Right lobe of liver (tissue), 6 donors: ENCODE results near the gene PCTP. TPM values are rescaled to one million over a fixed set of nuclear protein-coding genes. Genes with fewer than 3 reads are reported as not detected.

ENCODE experiments used
- ATAC-seq, 4 donors: fragments of 200-7000 bp; cut with Tn5 transposase; one replicate each; pipeline ENCODE4 v1.9.1; 2020; ENCODE audit warnings: mild to moderate bottlenecking in 4 of 4, moderate library complexity in 4 of 4
- DNase-seq, 3 donors: peaks; one replicate each; pipeline ENCODE4 v3.0.0-alpha.2; 2020
- H3K27ac ChIP-seq, 3 donors: fragments of 200-600 bp; one replicate each; pipeline ENCODE4 v1.8.0; 2022
- H3K27me3 ChIP-seq, 2 donors: fragments of 200-600 bp; one replicate each; pipeline ENCODE4 v1.8.0; 2022
- H3K36me3 ChIP-seq, 4 donors: fragments of 200-600 bp; sonication (generic) in 1 of 4; one replicate each; pipeline versions ENCODE4 v1.5.1 to v1.8.0; 2017 to 2022; ENCODE audit warnings: control low read depth in 1 of 4
- H3K4me1 ChIP-seq, 4 donors: fragments of 200-600 bp; sonication (generic) in 1 of 4; one replicate each; pipeline versions ENCODE4 v1.5.1 to v1.8.0; 2017 to 2022; ENCODE audit warnings: control low read depth in 1 of 4
- H3K4me3 ChIP-seq, 3 donors: fragments of 200-600 bp; one replicate each; pipeline ENCODE4 v1.8.0; 2022
- H3K9me3 ChIP-seq, 4 donors: fragments of 200-600 bp; sonication (generic) in 1 of 4; one replicate each; pipeline versions ENCODE4 v1.5.1 to v1.8.0; 2017 to 2022; ENCODE audit warnings: control low read depth in 1 of 4
- CTCF ChIP-seq, 4 donors: fragments of 200-600 bp in 3 of 4; fragments of 450-650 bp in 1 of 4; IDR thresholded peaks; one replicate each; pipeline versions ENCODE4 v1.5.1 to v1.8.0; 2016 to 2022; ENCODE audit warnings: antibody characterized with exemption in 4 of 4, mild to moderate bottlenecking in 2 of 4
- POLR2A ChIP-seq: fragments of 450-650 bp; IDR thresholded peaks from one replicate; pipeline ENCODE4 v1.6.1; 2017; ENCODE audit warnings: antibody characterized with exemption, mild to moderate bottlenecking
- WGBS: methylation state at CpG from one replicate; pipeline ENCODE4 v1.1.6; 2018; ENCODE audit warnings: low coverage, low lambda C conversion rate; ENCODE audit not compliant: insufficient coverage; ENCODE audit errors: missing lambda C conversion rate; 5-methylcytosine and 5-hydroxymethylcytosine counted together
- intact Hi-C, 2 donors: fragments of 100-400 bp; cut with DNase I; formaldehyde crosslinking; loops; one replicate each; pipeline versions ENCODE4 v1.11.2 to v1.14.1; 2022
- total RNA-seq, 6 experiments: library from RNA; depleted of rRNA in 2 of 6; stranded (reverse); fragments of >200 nt in 2 of 6; fragmentation: NEBNext Ultra II Directional in 3 of 6; extraction: Animal tissue kit (Norgen Biotek cat#: 25700) in 3 of 6; gene quantifications; one replicate each; pipeline versions ENCODE4 v1.1.0 to v1.2.4, GENCODE V29; 2016 to 2023
- donor health status: DM: no; HTN: yes; CAD: no.
- donor health status: DM: no; HTN: no; CAD: no.
- donor health status: DM: no; HTN: no; CAD: no.
- donor health status: DM: no; HTN: yes; CAD: no.
- donor health status: DM: no; HTN: yes; CAD: no.

PCTP gene
- total RNA-seq, 6 experiments from 2014 or later = 27.4 to 82.6 (median 68.1) TPM

- Histone ChIP-seq H3K4me3 (no peak overlapping the region), H3K9me3 (no peaks in the 10 kb centered on the region), H3K4me1 (peaks cover 0 to 38% (median 19%) of the 10 kb centered on the region in 4 donors), H3K36me3 (no peaks in the 10 kb centered on the region), H3K27me3 (no peaks in the 10 kb centered on the region), H3K27ac (no peak overlapping the region)
- intact Hi-C loops = loop anchor here in 1 of 2 donors (10.0 kb wide), 1 partner anchor 124 kb away; no protein-coding TSS in a partner anchor
- TF ChIP-seq CTCF (IDR thresholded peaks at IDR 0.05) = no peak
- 80% methylated on average over 5 of the region's 5 CpGs for WGBS
- DNase-seq = no peak
- no peak for ATAC-seq
Observed at GRCh38 chr17:55728833-55729232, 22.0 kb upstream of the PCTP start.

- no peak for TF ChIP-seq CTCF (IDR thresholded peaks at IDR 0.05)
- 83% methylated on average over 1 of the region's 1 CpG for WGBS
- H3K36me3 ChIP-seq = no peaks in the 10 kb centered on the region
- no peaks in the 10 kb centered on the region for H3K9me3 ChIP-seq
- DNase-seq (no peak), ATAC-seq (no peak)
- no peak overlapping the region for H3K27ac ChIP-seq
- intact Hi-C loops = loop anchor here in 1 of 2 donors (10.0 kb wide), 1 partner anchor 125 kb away; no protein-coding TSS in a partner anchor
- no peaks in the 10 kb centered on the region for H3K27me3 ChIP-seq
- H3K4me3 ChIP-seq = no peak overlapping the region
- H3K4me1 ChIP-seq = peaks cover 0 to 42% (median 19%) of the 10 kb centered on the region in 4 donors
Observed at GRCh38 chr17:55729484-55729883, 21.4 kb upstream of the PCTP start.

- no peak for ATAC-seq
- H3K36me3 ChIP-seq = no peaks in the 10 kb centered on the region
- H3K4me1 ChIP-seq = peaks cover 0 to 45% (median 19%) of the 10 kb centered on the region in 4 donors
- intact Hi-C loops = no loop called here
- H3K27ac ChIP-seq = peak overlapping the region; percentile 66 to 95 (median 92)
- no peaks in the 10 kb centered on the region for H3K27me3 ChIP-seq
- 0% methylated on average over 1 of the region's 1 CpG for WGBS
- H3K9me3 ChIP-seq = no peaks in the 10 kb centered on the region
- no peak for TF ChIP-seq POLR2A
- no peak for TF ChIP-seq CTCF (IDR thresholded peaks at IDR 0.05)
- no peak for DNase-seq
- H3K4me3 ChIP-seq = peak overlapping the region in 1 of 3 donors; percentile 39
Observed at GRCh38 chr17:55730380-55730779, 20.5 kb upstream of the PCTP start.

- Histone ChIP-seq H3K27me3 (no peaks in the 10 kb centered on the region), H3K27ac (peak overlapping the region; percentile 66 to 95 (median 92)), H3K9me3 (no peaks in the 10 kb centered on the region), H3K4me3 (peak overlapping the region in 1 of 3 donors; percentile 39), H3K36me3 (no peaks in the 10 kb centered on the region), H3K4me1 (peaks cover 0 to 49% (median 19%) of the 10 kb centered on the region in 4 donors)
- intact Hi-C loops = no loop called here
- 12% methylated on average over 3 of the region's 3 CpGs for WGBS
- peak; percentile 37 for TF ChIP-seq POLR2A
- TF ChIP-seq CTCF (IDR thresholded peaks at IDR 0.05) = no peak
- DNase-seq (no peak), ATAC-seq (peak; percentile 22 to 59 (median 39))
Observed at GRCh38 chr17:55730808-55731207, 20.0 kb upstream of the PCTP start.
